HUDEP-2 (cell line): Measurements from ENCODE around the gene EZH1.
A peak's percentile ranks its signal among the peaks of the same experiment; 100 is the strongest.

ENCODE experiments used
- DNase-seq, 76 experiments: peaks; one replicate each; lab custom pipeline; 2025; ENCODE audit not compliant: unreplicated experiment in 76 of 76; lab: John Stamatoyannopoulos, UW

The EZH1 gene

GRCh38 chr17:42685831-42686230, 59.0 kb downstream of the EZH1 start:
- no peak for DNase-seq

DNA sequence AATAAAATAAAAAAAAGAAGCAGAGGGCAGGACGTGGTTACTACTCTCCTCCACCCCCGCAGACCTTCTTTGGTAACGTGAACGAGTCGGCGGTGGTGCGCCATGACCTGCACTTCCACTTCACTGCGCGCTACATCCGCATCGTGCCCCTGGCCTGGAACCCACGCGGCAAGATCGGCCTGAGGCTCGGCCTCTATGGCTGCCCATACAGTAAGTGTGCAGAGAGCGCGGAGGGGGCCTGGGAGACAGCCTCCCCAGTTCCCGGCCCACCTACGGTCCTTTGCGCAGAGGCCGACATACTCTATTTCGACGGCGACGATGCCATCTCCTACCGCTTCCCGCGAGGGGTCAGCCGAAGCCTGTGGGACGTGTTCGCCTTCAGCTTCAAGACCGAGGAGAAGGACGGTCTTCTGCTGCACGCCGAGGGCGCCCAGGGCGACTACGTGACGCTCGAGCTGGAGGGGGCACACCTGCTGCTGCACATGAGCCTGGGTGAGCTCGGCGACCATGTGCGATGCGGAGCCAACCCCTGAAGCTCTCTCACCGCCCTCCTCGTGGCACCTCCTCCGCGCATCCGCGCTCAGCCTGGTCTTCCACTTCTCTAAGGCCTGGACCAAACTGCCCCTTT, 59.8 kb downstream of the EZH1 start:
- no peak for DNase-seq

GRCh38 chr17:42683407-42684034, 61.3 kb downstream of the EZH1 start:
- no peak for DNase-seq

GRCh38 chr17:42682722-42683403, 62.0 kb downstream of the EZH1 start:
- peak in 18 of 76 experiments; percentile 17 to 39 (median 24) for DNase-seq

DNA sequence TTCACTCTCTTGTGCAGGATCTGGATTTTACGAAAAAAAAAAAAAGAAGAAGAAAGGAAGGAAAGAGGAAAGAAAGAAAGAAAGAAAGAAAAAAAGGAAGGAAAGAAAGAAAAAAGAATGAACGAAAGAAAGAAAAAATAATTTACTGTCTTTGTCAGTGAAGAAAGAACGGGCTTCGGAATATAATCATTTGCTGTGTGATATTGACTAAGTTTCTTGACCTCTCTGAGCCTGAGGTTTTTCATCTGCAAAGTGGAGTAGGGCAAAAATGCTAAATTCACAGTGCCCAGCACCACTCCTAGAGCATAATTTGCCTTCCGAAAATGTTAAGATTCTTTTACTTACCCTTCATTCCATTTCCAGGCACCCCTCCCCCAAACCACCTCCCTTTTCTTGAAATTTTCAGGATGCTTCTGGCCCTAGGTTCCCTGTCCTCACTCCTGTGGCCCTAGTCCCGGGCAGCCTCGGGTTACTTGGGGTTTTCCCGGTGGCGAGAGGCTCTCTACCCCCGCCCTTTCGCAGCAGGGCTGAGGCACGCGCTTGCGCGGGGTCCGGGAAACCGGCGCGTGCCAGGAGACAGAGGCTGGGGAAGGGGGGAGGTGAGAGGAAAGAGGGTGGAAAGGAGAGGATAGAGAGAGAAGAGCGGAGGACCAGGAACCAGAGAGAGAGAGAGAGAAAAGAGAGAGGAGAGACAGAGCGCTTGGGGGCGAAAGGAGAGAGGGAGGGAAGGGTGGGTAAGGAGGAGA, 62.7 kb downstream of the EZH1 start, which contains the start of gene CNTNAP1:
TSS of gene CNTNAP1 (plus strand) at position 556 of the 746 bp plus-strand sequence. CDS start 299 bp downstream, outside the sequence.
- DNase-seq = peak in 10 of 76 experiments; percentile 19 to 44 (median 28)

GRCh38 chr17:42680331-42680808, 64.5 kb downstream of the EZH1 start:
- DNase-seq = peak in 55 of 76 experiments; percentile 21 to 76 (median 46)

DNA sequence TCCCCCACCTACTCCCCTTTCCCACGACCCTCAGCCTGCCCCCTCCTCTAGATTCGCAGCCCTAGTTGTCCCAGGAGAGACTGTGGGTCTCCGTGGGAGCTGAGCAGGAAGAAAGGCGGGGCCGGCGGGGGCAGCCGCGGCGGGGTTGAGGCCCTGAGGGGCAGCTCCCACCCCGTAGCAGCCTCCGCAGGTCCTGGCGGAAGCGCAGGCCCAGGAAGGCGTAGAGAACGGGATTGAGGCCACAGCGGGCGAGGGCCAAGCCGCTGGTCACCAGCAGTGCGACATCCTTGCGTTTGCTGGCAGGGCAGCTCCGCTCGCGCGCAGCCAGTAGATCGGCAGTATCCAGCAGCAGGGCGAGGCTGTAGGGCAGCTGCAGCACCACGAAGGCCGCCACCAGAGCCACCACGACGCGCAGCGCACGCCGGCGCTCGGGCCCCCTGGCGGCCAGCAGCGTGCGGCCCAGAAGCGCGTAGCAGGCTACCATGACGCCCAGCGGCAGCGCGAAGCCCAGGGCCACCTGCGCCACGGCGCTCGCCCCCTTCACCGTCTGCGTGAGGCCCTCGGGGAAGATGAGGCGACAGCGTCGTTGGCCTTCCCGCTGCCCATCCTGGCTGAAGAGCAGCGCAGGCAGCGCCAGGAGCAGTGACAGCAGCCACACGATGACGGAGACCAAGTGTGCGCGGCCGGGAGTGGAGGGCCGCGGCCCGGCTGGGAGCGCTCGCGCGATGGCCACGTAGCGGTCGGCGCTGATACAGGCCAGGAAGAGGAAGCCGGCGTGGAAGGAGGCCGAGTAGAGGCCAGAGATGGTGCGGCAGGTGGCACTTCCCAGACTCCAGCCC, 65.1 kb downstream of the EZH1 start:
- peak in 70 of 76 experiments; percentile 27 to 84 (median 72) for DNase-seq

GRCh38 chr17:42678951-42679491, 65.8 kb downstream of the EZH1 start:
- DNase-seq = peak in 51 of 76 experiments; percentile 18 to 75 (median 48)

DNA sequence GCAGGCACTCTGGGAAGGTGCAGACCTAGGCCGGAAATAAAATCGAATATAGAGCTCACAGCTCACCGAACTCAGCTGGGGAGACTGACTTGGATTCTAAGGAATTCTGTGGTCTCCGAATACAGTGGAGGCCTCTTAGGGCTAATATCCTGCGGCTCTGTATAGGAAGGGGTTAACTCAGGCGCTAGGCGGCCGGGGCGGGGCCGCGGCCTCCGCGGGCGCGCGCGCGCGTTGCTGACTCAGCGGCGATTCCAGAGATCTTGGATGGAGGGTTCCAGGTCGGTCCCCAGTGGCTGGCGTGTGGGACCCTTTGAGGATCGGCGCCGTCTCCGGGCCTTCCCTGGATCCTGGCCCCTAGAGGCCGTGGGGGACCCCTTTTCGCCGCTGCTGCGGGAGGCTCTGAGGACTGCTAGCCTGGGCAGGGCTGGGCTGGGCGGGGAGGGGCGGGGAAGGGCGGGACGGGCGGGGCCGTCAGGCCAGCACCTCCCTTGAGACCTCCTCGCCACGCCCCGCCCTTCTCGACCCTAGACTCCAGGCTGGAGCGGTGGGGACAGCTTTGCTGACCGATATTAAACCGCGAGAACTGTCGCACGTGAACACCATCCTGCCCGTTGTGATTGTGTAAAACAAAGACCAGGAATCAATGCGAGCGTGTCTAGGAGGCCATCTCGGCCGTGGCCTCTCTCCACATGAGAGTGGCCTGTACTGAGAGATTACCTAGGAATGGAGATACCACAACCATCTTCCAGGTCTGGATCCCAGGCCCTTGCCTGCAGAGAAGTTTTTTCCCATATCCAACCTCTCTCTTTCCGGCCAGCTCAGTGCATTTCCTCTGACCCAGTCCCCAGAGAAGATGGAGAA, 66.7 kb downstream of the EZH1 start:
- DNase-seq = peak in 74 of 76 experiments; percentile 46 to 93 (median 83)

- peak in 75 of 76 experiments; percentile 89 to 100 (median 99) for DNase-seq
Measured at GRCh38 chr17:42677012-42677857, 67.6 kb downstream of the EZH1 start.

GRCh38 chr17:42676424-42677011, 68.3 kb downstream of the EZH1 start, which contains the start of gene PLEKHH3:
PLEKHH3 (minus strand) TSS chr17:42676994; CDS start chr17:42676563, 431 bp downstream.
- peak in 14 of 76 experiments; percentile 41 to 88 (median 62) for DNase-seq

- peak in 6 of 76 experiments; percentile 19 to 39 (median 24) for DNase-seq
Measured at GRCh38 chr17:42675965-42676423, 68.8 kb downstream of the EZH1 start.

DNA sequence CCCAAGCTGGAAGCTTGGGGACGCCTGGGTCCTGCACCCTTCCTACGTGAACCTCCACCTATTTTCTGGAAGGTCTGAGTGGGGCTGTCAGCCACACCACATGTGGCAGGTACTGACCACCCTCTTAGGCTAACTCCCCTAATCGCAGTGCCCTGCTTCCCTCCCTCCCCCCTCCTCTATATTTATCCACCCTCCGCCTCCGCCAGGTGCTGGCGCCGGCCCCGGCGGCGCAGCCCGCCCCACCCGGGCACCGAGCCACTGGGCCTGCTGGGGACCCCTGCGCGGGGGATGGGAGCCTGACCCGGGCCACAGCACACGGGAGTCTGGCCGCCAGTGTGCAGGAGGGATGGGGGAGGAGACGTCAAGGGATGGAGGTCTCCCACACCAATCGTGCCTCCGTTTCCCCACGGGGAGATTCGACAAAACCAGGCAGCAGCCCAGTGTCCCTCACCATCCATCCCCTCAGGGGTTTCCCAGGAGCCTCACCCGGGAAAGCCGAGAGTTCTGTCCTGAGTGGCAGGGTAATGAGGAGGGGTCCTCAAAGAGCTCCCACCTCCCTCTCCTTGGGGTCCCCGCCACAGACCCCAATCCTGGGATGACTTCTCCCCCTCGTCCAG, 69.4 kb downstream of the EZH1 start:
- peak in 9 of 76 experiments; percentile 10 to 44 (median 30) for DNase-seq

DNA sequence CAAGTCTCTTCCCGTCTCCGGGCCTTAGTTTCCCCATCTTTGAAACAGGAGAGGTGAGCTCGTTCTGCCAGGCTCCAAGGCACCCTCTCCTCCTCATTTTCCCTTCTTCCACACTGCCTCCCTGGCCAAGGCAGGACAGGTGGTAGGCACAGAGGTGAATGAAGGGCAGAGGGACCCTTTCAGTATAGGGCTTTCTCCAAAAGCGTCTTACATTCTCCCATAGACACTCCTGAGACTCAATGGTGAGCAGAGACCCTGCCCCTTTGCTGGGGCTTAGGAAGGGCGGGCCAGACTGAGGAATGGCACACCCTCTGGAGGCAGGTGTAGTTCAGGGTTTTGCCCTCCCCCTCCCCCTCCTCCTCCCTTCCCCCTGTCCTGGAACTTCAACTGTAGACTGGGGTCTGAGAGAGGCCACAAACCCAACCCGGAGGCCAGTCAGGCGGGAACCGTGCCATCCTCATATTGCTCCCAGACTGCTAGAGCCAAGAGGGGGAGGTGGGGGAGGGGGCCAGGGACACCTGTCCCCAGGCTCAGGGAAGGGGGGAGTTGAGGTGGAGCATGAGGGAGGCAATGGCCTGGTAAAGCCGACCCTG, 70.0 kb downstream of the EZH1 start:
- DNase-seq = peak in 32 of 76 experiments; percentile 12 to 67 (median 36)

DNA sequence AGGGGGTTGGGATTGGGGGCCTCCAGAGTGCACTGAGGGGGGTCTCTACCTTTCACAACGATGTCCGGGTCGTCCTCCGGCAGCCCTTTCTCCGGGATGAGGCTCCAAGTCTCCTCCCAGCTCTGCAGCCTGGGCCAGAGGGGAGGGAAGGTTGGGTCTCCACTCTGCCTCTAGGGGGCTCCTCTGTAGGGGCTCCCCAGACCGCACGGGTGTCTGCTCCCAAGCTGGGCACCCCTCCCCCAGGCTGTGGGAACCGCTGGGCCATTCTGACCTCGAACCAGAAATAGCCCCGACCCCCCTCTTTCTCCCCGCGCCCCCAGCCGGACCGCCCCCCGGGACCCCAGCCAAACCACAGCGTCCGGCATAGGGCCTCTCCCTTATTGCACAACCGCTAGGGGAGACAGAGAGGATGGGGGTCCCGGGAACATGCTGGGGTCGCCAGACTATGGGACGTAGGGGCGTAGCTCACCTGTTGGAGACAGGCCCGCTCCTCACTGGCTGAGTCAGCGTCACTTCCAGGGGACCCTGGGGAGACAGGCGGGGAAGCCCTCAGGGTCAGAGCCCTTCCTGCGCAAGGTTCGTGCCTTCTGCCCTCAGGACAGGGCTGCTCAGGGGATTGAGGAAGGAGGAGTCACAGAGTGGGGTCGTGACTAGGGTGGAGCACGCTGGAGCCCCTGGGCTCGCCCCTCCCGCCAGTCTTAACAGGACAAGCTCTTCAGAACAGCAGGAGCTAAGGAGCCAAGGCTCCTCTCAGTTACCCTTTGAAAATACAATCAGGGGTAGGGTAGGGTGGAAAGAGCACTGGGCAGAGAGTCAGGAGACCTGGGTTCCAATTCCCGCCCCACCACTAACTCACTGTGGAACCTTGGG, 70.7 kb downstream of the EZH1 start:
- peak in 64 of 76 experiments; percentile 14 to 76 (median 55) for DNase-seq
